ENCODE measurements around the gene B3GNT9.
"Not testable (repeated sequence)": the region's sequence is repeated elsewhere in the genome, so short reads cannot be mapped to it uniquely, and the experiment has no call there.

The B3GNT9 gene

DNA sequence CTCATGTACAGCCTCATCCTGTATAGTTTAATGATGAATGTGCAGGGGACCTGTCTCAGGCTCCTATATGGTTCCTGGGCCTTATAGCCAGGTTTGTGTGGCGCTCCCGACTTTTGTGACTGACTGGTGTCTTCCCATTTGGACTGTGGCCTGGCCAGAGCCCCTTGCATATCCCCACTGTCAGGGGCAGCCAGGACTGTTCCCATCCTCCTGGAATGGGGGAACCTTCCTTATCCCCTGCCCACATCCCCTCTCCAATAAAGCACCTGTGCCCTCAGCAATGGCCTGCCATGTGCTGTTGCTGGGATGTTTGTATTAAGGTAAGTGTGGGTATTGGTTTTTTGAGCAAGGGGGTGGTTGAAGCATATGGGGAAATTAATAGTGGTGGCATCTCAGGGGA is 2.6 kb downstream of the B3GNT9 start:
- Mint-ChIP-seq H3K9me3 (no peaks in the 10 kb centered on the region), H3K36me3 (ENCODE audit: insufficient read depth) (peaks cover 22% of the 10 kb centered on the region), H3K4me3 (peak overlapping the region in 1 of 2 donors; percentile 68), H3K27me3 (no peaks in the 10 kb centered on the region), H3K27ac (peak overlapping the region in 1 of 2 donors; percentile 65), H3K4me1 (ENCODE audit: low read depth in 2 of 2) (peaks cover 15 to 17% of the 10 kb centered on the region in 2 donors)
- DNase-seq (no peak), ATAC-seq (replicated peaks) (no peak)

DNA sequence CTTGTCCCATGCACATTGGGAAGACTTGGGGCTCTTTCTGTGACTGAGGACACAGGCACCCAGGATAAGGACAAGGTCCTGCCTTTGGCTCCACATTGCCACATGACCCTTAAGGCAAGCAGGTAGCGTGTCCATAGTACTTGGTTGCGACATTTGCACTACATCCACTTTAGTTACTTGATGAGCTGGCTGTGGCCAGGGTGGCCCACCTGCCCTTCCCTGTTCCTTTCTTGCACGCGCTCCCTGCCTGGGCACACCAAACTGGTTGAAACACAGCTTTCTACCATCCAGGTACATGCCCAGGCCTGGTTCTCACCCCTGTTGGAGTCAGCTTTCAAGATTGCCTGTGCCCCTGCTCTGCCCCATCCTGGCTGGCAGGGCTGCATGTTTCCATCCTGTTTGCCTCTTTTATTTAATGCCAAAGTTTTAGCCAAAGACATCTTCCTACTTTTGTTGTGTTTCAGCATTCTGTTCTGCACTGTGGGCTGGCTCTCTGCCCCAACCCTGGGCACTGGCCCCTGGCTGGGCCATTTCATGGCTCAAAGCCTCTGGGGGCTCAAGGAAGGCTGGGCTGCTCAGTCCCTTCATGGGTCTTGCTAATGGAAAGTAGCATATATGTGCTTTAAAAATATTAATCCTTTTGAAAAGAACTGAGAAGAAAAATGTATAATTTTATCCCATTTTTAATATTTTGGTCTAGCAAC is 3.2 kb downstream of the B3GNT9 start:
- Mint-ChIP-seq H3K4me3 (no peak overlapping the region), H3K27me3 (no peaks in the 10 kb centered on the region), H3K4me1 (ENCODE audit: low read depth in 2 of 2) (peaks cover 8 to 13% of the 10 kb centered on the region in 2 donors), H3K27ac (peak overlapping the region in 1 of 2 donors; percentile 6), H3K36me3 (ENCODE audit: insufficient read depth) (peaks cover 22% of the 10 kb centered on the region), H3K9me3 (no peaks in the 10 kb centered on the region)
- ATAC-seq (replicated peaks) (no peak), DNase-seq (no peak)

DNA sequence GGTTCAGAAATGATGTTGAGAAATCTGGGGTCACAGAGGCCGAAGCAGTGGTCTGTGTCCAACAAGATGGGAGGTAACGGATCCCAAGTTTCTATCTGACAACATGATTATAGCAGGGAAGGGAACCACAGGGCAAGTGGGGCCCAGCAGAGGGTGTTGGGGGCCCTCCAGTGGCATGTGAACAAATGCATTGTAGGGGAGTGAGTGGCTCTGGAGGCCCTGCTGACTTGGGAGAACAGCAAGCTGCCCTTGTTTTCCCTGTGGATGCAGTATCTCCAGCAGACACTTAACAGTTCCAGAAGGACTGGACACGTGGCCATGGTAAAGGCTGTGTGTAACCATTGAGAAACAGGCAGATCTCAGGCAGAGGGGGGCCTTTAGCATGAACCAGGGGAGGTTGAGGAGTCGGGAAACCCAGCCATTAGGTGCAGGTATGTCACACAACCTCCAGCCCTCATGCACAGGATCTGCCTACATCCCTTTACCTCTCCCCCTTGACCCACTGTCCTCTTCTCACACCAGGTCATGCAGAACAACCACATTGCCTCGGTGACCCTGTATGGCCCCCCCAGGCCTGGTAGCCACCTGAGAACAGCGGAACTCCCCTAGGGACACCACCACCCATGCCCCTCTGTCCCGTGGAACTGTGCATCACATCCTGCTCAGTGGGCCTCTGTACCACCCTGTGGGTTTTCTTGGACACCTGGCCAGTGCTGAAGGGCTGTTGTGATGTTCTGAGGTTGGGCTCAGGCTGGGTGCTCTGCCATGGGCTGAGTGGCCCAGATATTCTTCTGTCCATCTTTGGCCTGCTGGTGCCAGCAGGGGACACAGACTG is 4.1 kb downstream of the B3GNT9 start:
- Mint-ChIP-seq H3K36me3 (ENCODE audit: insufficient read depth) (peaks cover 22% of the 10 kb centered on the region), H3K27ac (no peak overlapping the region), H3K9me3 (no peaks in the 10 kb centered on the region), H3K27me3 (no peaks in the 10 kb centered on the region), H3K4me3 (no peak overlapping the region), H3K4me1 (ENCODE audit: low read depth in 2 of 2) (peaks cover 8 to 11% of the 10 kb centered on the region in 2 donors)
- ATAC-seq (replicated peaks): no peak
- DNase-seq: no peak

DNA sequence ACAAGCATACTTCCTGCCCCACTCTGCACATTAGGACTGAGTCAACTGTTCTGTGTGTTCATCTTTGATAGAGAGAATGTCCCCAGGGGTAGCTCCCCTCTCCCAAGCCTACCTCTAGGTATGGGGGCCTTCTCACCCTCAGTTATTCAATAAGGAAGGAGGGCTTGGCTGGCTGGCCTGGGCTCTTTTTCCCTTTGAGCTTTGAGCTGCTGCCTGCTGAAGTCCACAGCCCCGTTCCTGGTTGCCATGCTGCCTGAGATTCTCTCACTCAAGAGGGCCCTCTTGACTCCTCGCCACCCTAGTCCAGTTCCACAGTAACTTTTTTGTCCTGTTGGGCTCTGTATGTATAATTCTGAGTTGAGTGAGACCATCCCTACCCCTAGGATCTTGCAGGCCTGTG is 5.1 kb downstream of the B3GNT9 start:
- Mint-ChIP-seq H3K4me1 (ENCODE audit: low read depth in 2 of 2) (peaks cover 0 to 4% of the 10 kb centered on the region in 2 donors), H3K9me3 (no peaks in the 10 kb centered on the region), H3K27me3 (no peaks in the 10 kb centered on the region), H3K4me3 (no peak overlapping the region), H3K27ac (no peak overlapping the region), H3K36me3 (ENCODE audit: insufficient read depth) (peaks cover 32% of the 10 kb centered on the region)
- DNase-seq (no peak), ATAC-seq (replicated peaks) (no peak)

DNA sequence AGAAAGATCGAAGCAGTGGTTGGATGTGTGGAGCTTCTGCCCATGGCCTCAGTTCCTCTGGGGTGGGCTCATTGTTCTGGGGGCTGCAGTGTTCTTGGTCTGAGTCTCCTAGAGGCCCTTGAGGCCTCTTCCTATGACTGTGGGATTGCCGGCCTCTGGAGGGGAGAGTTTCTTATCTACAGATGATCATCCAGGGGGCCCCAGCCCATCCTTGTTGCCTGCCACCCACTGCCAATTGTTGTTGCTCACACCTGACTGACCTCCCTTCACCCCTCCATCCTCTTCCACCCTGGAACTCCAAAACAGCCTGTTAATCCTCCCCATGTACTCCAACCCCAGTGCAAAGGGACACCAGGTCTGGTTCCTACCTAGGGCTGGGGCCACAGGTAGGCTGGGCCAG is 5.9 kb downstream of the B3GNT9 start:
- H3K9me3 Mint-ChIP-seq: no peaks in the 10 kb centered on the region
- peaks cover 37% of the 10 kb centered on the region for H3K36me3 Mint-ChIP-seq (ENCODE audit: insufficient read depth)
- DNase-seq (no peak), ATAC-seq (replicated peaks) (no peak)
- no peak overlapping the region for H3K4me3 Mint-ChIP-seq
- H3K27ac Mint-ChIP-seq: no peak overlapping the region
- H3K27me3 Mint-ChIP-seq: no peaks in the 10 kb centered on the region
- peaks cover 0 to 4% of the 10 kb centered on the region in 2 donors for H3K4me1 Mint-ChIP-seq (ENCODE audit: low read depth in 2 of 2)

DNA sequence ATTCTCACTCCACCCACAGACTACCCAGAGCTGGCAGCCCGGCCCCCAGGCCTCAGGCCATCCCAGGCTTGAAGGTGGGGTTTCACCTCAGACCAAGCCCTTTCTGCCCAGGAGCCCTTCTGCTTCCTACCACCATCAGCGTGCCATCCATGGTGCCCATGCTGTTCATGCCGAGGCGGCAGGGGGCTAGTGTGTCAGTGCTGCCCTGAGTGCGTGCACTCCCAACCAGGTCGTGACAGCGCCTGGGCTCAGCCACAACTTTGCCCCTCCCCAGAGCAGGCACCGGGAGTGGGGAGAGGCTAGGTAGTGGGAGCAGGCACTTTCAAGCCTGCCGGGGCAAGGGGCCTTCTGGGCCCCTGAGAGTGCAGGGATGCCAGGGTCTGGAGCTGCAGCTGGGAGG is 8.5 kb downstream of the B3GNT9 start:
- Mint-ChIP-seq H3K4me3 (no peak overlapping the region), H3K27me3 (no peaks in the 10 kb centered on the region), H3K27ac (no peak overlapping the region), H3K4me1 (ENCODE audit: low read depth in 2 of 2) (no peaks in the 10 kb centered on the region), H3K36me3 (ENCODE audit: insufficient read depth) (peaks cover 47% of the 10 kb centered on the region), H3K9me3 (no peaks in the 10 kb centered on the region)
- ATAC-seq (replicated peaks) (no peak), DNase-seq (no peak)

DNA sequence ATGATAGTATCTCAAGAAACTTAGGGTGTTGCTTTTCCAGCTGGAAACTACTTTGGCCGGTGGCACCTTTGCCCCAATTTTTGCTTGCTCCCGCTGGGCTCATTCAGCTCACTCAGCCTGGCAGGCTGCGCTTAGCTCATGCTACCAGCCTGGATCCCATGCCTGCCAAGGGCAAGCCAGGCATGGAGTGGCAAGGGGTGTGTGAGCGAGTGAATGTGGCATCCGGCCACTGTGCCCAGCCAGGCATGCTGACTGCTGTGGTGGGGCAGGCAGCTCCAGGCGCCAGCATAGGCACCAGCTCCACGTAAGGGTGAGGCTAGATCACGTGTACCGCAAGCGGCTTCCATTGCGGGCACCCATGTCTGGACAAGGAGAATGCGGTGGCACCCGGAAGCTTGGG is 9.4 kb downstream of the B3GNT9 start:
- Mint-ChIP-seq H3K9me3 (no peaks in the 10 kb centered on the region), H3K36me3 (ENCODE audit: insufficient read depth) (peaks cover 56% of the 10 kb centered on the region), H3K4me3 (no peak overlapping the region), H3K27me3 (no peaks in the 10 kb centered on the region), H3K27ac (no peak overlapping the region), H3K4me1 (ENCODE audit: low read depth in 2 of 2) (no peaks in the 10 kb centered on the region)
- DNase-seq: no peak
- no peak for ATAC-seq (replicated peaks)

DNA sequence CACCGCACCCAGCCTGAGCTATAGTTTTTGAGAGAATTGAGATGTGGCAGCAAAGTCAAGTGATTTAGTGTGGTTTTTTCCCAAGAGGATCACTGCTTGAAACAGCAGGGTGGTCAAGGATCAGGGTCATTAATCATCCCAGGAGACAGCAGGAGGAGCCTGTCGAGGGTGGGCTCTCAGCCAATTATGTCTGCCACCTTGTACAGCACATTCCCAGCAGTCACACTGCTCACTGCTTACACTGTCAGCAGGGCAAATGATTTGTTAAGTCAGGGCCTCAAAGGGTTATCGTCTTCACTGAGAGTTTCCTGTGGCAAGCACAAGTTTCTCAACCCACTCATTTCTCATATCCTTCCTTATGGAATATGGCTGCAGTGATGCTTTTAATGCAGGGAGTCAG is 13.2 kb downstream of the B3GNT9 start:
- no peaks in the 10 kb centered on the region for H3K27me3 Mint-ChIP-seq
- DNase-seq (no peak), ATAC-seq (replicated peaks) (no peak)
- no peaks in the 10 kb centered on the region for H3K9me3 Mint-ChIP-seq
- H3K27ac Mint-ChIP-seq: no peak overlapping the region
- H3K4me1 Mint-ChIP-seq (ENCODE audit: low read depth in 2 of 2): no peaks in the 10 kb centered on the region
- H3K36me3 Mint-ChIP-seq (ENCODE audit: insufficient read depth): peaks cover 72% of the 10 kb centered on the region
- H3K4me3 Mint-ChIP-seq: no peak overlapping the region

DNA sequence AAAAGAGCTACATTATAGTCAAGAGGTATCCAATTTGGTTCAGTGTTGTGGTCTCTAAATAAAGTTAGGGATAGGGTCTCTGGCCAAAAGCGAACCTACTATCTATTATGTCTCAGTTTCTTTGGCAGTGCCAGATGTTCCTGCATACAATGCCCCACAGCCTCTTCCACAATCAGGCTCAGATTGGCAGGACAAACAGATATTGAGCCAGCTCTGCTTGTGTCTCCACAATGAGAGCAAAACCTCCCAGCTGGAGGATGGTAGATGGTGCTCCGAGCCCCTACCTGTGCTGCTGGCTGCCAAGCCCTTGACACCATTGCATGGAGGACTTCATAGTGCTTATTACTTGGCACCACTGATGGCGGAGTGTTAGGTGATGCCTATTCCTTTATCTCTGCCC is 21.4 kb downstream of the B3GNT9 start:
- H3K4me3 Mint-ChIP-seq: no peak overlapping the region
- H3K36me3 Mint-ChIP-seq (ENCODE audit: insufficient read depth): peaks cover 44% of the 10 kb centered on the region
- no peaks in the 10 kb centered on the region for H3K27me3 Mint-ChIP-seq
- no peak for DNase-seq
- no peak for ATAC-seq (replicated peaks)
- H3K9me3 Mint-ChIP-seq: no peaks in the 10 kb centered on the region
- peaks cover 0 to 4% of the 10 kb centered on the region in 2 donors for H3K4me1 Mint-ChIP-seq (ENCODE audit: low read depth in 2 of 2)
- no peak overlapping the region for H3K27ac Mint-ChIP-seq

DNA sequence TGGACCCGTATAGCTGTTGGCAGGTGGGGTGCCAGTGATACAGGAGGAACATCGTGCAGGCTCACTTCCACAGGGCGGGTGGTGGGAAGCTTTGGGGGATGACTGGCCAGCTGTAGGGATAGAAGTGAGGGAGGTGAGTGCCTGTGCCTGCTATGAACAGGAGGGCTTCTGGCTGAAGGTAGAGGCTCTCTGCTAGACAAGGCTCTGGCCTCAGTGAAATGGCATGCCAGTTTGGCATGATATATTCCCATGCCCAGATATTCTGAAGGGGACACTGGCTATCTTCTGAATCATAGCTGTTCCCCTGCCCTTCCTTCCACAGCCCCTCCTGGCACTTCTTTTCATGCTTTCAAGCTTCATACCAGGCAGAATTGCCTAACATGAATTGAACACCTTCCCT is 21.9 kb downstream of the B3GNT9 start:
- H3K4me1 Mint-ChIP-seq (ENCODE audit: low read depth in 2 of 2): peaks cover 0 to 4% of the 10 kb centered on the region in 2 donors
- ATAC-seq (replicated peaks) (no peak), DNase-seq (no peak)
- H3K36me3 Mint-ChIP-seq (ENCODE audit: insufficient read depth): peaks cover 45% of the 10 kb centered on the region
- H3K27me3 Mint-ChIP-seq: no peaks in the 10 kb centered on the region
- no peak overlapping the region for H3K27ac Mint-ChIP-seq
- H3K9me3 Mint-ChIP-seq: no peaks in the 10 kb centered on the region
- H3K4me3 Mint-ChIP-seq: no peak overlapping the region

DNA sequence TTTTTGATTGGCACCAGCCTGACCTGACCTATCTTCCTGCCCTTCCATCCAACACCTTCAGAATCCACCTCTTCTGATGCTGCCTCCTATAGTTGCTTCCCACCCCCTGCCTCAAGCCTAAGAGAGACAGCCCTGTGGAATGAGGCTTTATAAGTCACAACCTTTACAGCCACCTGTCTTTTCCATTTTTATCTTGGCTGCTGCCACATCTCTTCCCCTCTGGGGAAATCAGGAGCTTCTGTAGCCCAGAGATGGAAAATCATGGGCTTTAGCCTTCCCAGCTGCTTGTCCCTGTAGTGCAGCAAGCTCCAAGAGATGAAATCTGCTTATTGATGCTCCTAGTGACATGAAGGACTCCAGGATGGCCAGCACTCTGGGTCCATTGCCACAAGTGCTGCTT is 22.4 kb downstream of the B3GNT9 start:
- Mint-ChIP-seq H3K4me1 (ENCODE audit: low read depth in 2 of 2) (peaks cover 0 to 8% of the 10 kb centered on the region in 2 donors), H3K4me3 (no peak overlapping the region), H3K27ac (no peak overlapping the region), H3K27me3 (no peaks in the 10 kb centered on the region), H3K9me3 (no peaks in the 10 kb centered on the region), H3K36me3 (ENCODE audit: insufficient read depth) (peaks cover 45% of the 10 kb centered on the region)
- ATAC-seq (replicated peaks): no peak
- DNase-seq: no peak

DNA sequence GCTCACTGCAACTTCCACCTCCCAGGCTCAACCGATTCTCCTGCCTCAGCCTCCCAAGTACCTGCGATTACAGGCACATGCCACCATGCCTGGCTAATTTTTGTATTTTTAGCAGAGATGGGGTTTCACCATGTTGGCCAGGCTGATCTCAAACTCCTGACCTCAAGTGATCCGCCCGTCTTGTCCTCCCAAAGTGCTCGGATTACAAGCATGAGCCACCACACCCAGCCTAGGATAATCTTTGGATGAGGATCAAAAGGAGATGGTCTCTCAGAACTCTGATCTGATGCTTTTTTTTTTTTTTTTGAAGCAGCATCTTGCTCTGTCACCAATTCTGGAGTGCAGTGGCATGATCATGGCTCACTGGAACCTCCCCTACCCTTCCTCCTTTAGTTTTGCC is 28.0 kb downstream of the B3GNT9 start:
- Mint-ChIP-seq H3K36me3 (ENCODE audit: insufficient read depth) (peaks cover 54% of the 10 kb centered on the region), H3K4me1 (ENCODE audit: low read depth in 2 of 2) (peaks cover 2 to 12% of the 10 kb centered on the region in 2 donors)
- not testable (repeated sequence) for H3K9me3 Mint-ChIP-seq; ATAC-seq (replicated peaks); DNase-seq; H3K27ac Mint-ChIP-seq; H3K27me3 Mint-ChIP-seq; H3K4me3 Mint-ChIP-seq

DNA sequence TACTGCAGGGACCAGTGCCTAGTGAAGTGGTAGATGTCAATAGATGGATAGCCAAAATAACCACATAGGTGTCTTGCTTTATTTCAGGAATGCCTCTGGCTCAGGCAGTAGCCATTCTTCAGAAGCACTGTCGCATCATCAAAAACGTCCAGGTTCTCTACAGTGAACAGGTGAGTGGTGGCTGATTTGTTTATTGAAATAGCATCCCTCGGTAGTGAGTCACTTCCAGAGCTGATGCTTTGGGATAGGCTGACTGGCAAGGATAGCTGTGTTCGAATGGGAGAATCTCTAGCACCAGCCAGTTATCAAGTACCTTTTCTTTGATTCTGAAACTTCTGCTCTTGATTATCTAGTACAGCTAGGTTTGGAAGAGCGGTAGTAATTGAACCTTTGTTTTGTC is 30.8 kb downstream of the B3GNT9 start:
- H3K9me3 Mint-ChIP-seq: no peaks in the 10 kb centered on the region
- DNase-seq: no peak
- peak overlapping the region in 1 of 2 donors; percentile 28 for H3K27ac Mint-ChIP-seq
- peaks cover 7 to 15% of the 10 kb centered on the region in 2 donors for H3K4me1 Mint-ChIP-seq (ENCODE audit: low read depth in 2 of 2)
- H3K36me3 Mint-ChIP-seq (ENCODE audit: insufficient read depth): peaks cover 44% of the 10 kb centered on the region
- ATAC-seq (replicated peaks): no peak
- H3K4me3 Mint-ChIP-seq: no peak overlapping the region
- no peaks in the 10 kb centered on the region for H3K27me3 Mint-ChIP-seq

DNA sequence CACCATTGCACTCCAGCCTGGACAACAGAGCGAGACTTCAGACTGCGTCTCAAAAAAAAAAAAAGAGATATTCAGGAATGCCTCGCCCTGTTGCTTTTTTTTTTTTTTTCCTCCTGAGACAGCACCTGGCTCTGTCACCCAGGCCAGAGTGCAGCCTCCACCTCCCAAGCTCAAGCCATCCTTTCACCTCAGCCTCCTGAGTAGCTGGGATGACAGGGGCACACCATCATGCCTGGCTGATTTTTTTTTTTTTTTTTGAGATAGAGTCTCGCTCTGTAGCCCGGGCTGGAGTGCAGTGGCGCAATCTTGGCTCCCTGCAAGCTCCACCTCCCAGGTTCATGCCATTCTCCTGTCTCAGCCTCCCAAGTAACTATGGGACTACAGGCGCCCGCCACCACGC is 33.1 kb downstream of the B3GNT9 start:
- no peak overlapping the region for H3K27ac Mint-ChIP-seq
- H3K4me1 Mint-ChIP-seq (ENCODE audit: low read depth in 2 of 2): peaks cover 11 to 24% of the 10 kb centered on the region in 2 donors
- no peaks in the 10 kb centered on the region for H3K27me3 Mint-ChIP-seq
- no peaks in the 10 kb centered on the region for H3K9me3 Mint-ChIP-seq
- H3K36me3 Mint-ChIP-seq (ENCODE audit: insufficient read depth): peaks cover 30% of the 10 kb centered on the region
- DNase-seq: no peak
- no peak for ATAC-seq (replicated peaks)
- no peak overlapping the region for H3K4me3 Mint-ChIP-seq
